HG03571 (cell line): ENCODE results near the gene HUS1.
"Not testable (repeated sequence)": the region's sequence is repeated elsewhere in the genome, so short reads cannot be mapped to it uniquely, and the experiment has no call there.

Experiments used
- ATAC-seq: cut with Tn5 transposase; IDR thresholded peaks from one replicate; pipeline ENCODE4 v1.9.1; 2021; ENCODE audit not compliant: unreplicated experiment

Gene HUS1

GRCh38 chr7:47945261-47946015 lies 34.0 kb downstream of the HUS1 start:
- ATAC-seq, result no peak

- no peak for ATAC-seq
Observed at GRCh38 chr7:47944536-47945260, 34.7 kb downstream of the HUS1 start.

GRCh38 chr7:47943676-47944474 lies 35.5 kb downstream of the HUS1 start:
- ATAC-seq, result no peak

GRCh38 chr7:47942651-47943050 lies 36.8 kb downstream of the HUS1 start:
- not testable (repeated sequence) for ATAC-seq

- ATAC-seq, result no peak
Observed at GRCh38 chr7:47942132-47942531, 37.3 kb downstream of the HUS1 start.

- no peak for ATAC-seq
Observed at GRCh38 chr7:47941136-47941844, 38.1 kb downstream of the HUS1 start.

- no peak for ATAC-seq
Observed at GRCh38 chr7:47940088-47941013, 39.1 kb downstream of the HUS1 start.

- ATAC-seq, result no peak
Observed at GRCh38 chr7:47939425-47940036, 39.9 kb downstream of the HUS1 start.

- no peak for ATAC-seq
Observed at GRCh38 chr7:47938574-47939165, 40.7 kb downstream of the HUS1 start.

- peak; percentile 58 for ATAC-seq
Observed at GRCh38 chr7:47937711-47938573, 41.5 kb downstream of the HUS1 start.

- peak; percentile 94 for ATAC-seq
Observed at GRCh38 chr7:47937065-47937687, 42.2 kb downstream of the HUS1 start.

- no peak for ATAC-seq
Observed at GRCh38 chr7:47936323-47936722, 43.1 kb downstream of the HUS1 start.

GRCh38 chr7:47935336-47935735 lies 44.1 kb downstream of the HUS1 start:
- no peak for ATAC-seq

GRCh38 chr7:47934831-47935230 lies 44.6 kb downstream of the HUS1 start:
- no peak for ATAC-seq

- no peak for ATAC-seq
Observed at GRCh38 chr7:47933215-47933614, 46.2 kb downstream of the HUS1 start.

GRCh38 chr7:47932466-47933037 lies 46.9 kb downstream of the HUS1 start:
- no peak for ATAC-seq

GRCh38 chr7:47932016-47932415 lies 47.4 kb downstream of the HUS1 start:
- ATAC-seq, result no peak
